IMR-90 (cell line): ENCODE measurements around the gene NAV1. TPM values are rescaled to one million over a fixed set of nuclear protein-coding genes. Genes with fewer than 3 reads are reported as not detected.

Source experiments
- ATAC-seq: fragments of 200-7000 bp; cut with Tn5 transposase; 2 replicates; pipeline ENCODE4 v1.9.1; 2020; ENCODE audit warnings: low read depth, mild to moderate bottlenecking, moderate library complexity
- BruUV-seq: library from RNA; stranded (reverse); fragments of 400-500 nt; replicated peaks from 2 replicates; lab custom pipeline; 2021; lab: Mats Ljungman, UMichigan
- CTCF ChIA-PET: fragments of 300-600 bp; formaldehyde crosslinking; extraction: SDS; loops from one replicate; lab custom pipeline; 2021; ENCODE audit warnings: antibody characterized with exemption; lab: Yijun Ruan, JAX
- POLR2A ChIA-PET: fragments of 300-600 bp; sonication (Branson Sonifier 250); formaldehyde crosslinking; loops from one replicate; lab custom pipeline; 2022; ENCODE audit warnings: antibody characterized with exemption; ENCODE audit not compliant: unreplicated experiment; lab: Charles Lee
- DNase-seq: peaks from one replicate; pipeline ENCODE4 v3.0.0; 2013
- H2AFZ ChIP-seq: replicated peaks from 2 replicates; pipeline ENCODE3; 2013; ENCODE audit warnings: low read length, mild to moderate bottlenecking; ENCODE audit not compliant: poor library complexity
- H2AK5ac ChIP-seq: 2 replicates; pipeline ENCODE4 v1.6.1; 2013; ENCODE audit warnings: low read depth, low read length, inconsistent platforms
- H2AK9ac ChIP-seq: replicated peaks from 2 replicates; pipeline ENCODE3; 2013; ENCODE audit warnings: mild to moderate bottlenecking, low read depth, low read length, moderate library complexity; ENCODE audit not compliant: poor library complexity
- H2BK120ac ChIP-seq: 2 replicates; pipeline ENCODE4 v1.6.1; 2013; ENCODE audit warnings: low read depth, low read length, inconsistent platforms
- H2BK15ac ChIP-seq: 3 replicates; pipeline ENCODE4 v1.6.1; 2013; ENCODE audit warnings: low read depth, low read length, inconsistent platforms
- H2BK20ac ChIP-seq: 2 replicates; pipeline ENCODE4 v1.6.1; 2013; ENCODE audit warnings: low read depth, mild to moderate bottlenecking, inconsistent platforms, low read length, moderate library complexity
- H2BK5ac ChIP-seq: 2 replicates; pipeline ENCODE4 v1.6.1; 2013; ENCODE audit warnings: mild to moderate bottlenecking, low read depth, low read length, inconsistent platforms; ENCODE audit not compliant: poor library complexity, severe bottlenecking
- H3K14ac ChIP-seq: replicated peaks from 2 replicates; pipeline ENCODE4 v1.6.1; 2013; ENCODE audit warnings: low read depth, low read length, inconsistent platforms
- H3K18ac ChIP-seq: 2 replicates; pipeline ENCODE4 v1.6.1; 2013; ENCODE audit warnings: low read depth, low read length, control low read depth
- H3K23ac ChIP-seq: 2 replicates; pipeline ENCODE4 v1.6.1; 2013; ENCODE audit warnings: low read depth, low read length, inconsistent platforms
- H3K27ac ChIP-seq: 2 replicates; pipeline ENCODE4 v1.5.1; 2013; ENCODE audit warnings: mild to moderate bottlenecking, control low read depth, low read length; ENCODE audit not compliant: insufficient read depth
- H3K27me3 ChIP-seq: 2 replicates; pipeline ENCODE4 v1.6.1; 2013; ENCODE audit warnings: low read length; ENCODE audit not compliant: control insufficient read depth, insufficient read depth
- H3K36me3 ChIP-seq: 2 replicates; pipeline ENCODE4 v1.6.1; 2013; ENCODE audit warnings: low read length, mixed read lengths; ENCODE audit not compliant: control insufficient read depth, insufficient read depth
- H3K4ac ChIP-seq: 2 replicates; pipeline ENCODE4 v1.6.1; 2013; ENCODE audit warnings: low read depth, low read length, inconsistent platforms
- H3K4me1 ChIP-seq: 2 replicates; pipeline ENCODE4 v1.6.1; 2013; ENCODE audit warnings: low read length, mixed read lengths; ENCODE audit not compliant: control insufficient read depth, insufficient read depth
- H3K4me2 ChIP-seq: 2 replicates; pipeline ENCODE4 v1.6.1; 2013; ENCODE audit warnings: low read depth, mild to moderate bottlenecking, control low read depth, low read length, moderate library complexity
- H3K4me3 ChIP-seq: 2 replicates; pipeline ENCODE4 v1.5.1; 2013; ENCODE audit warnings: low read depth, mild to moderate bottlenecking, control low read depth, low read length, moderate library complexity; ENCODE audit not compliant: insufficient read depth
- H3K56ac ChIP-seq: 2 replicates; pipeline ENCODE4 v1.6.1; 2013; ENCODE audit warnings: low read length, inconsistent platforms; ENCODE audit not compliant: insufficient read depth; ENCODE audit errors: extremely low read depth
- H3K79me1 ChIP-seq, 2 experiments: 2 replicates each; pipeline ENCODE4 v1.6.1; 2013; ENCODE audit warnings: low read length in 2 of 2, inconsistent platforms in 1 of 2, low read depth in 1 of 2
- H3K9ac ChIP-seq: 2 replicates; pipeline ENCODE4 v1.6.1; 2013; ENCODE audit warnings: low read depth, low read length, control low read depth
- H3K9me1 ChIP-seq: 2 replicates; pipeline ENCODE4 v1.6.1; 2013; ENCODE audit warnings: low read length, inconsistent platforms; ENCODE audit not compliant: insufficient read depth
- H3K9me3 ChIP-seq: 2 replicates; pipeline ENCODE4 v1.6.1; 2013; ENCODE audit warnings: low read length; ENCODE audit not compliant: control insufficient read depth, insufficient read depth
- H4K20me1 ChIP-seq: 2 replicates; pipeline ENCODE4 v1.6.1; 2013; ENCODE audit warnings: low read length, inconsistent platforms; ENCODE audit not compliant: insufficient read depth
- H4K5ac ChIP-seq: 2 replicates; pipeline ENCODE4 v1.6.1; 2013; ENCODE audit warnings: mild to moderate bottlenecking, low read depth, low read length, control low read depth
- H4K8ac ChIP-seq, 2 experiments: 2 replicates each; pipeline ENCODE4 v1.6.1; 2013; ENCODE audit warnings: low read depth in 2 of 2, low read length in 2 of 2, control low read depth in 1 of 2, inconsistent platforms in 1 of 2
- H4K91ac ChIP-seq: 2 replicates; pipeline ENCODE4 v1.6.1; 2013; ENCODE audit warnings: low read depth, low read length, inconsistent platforms; ENCODE audit not compliant: insufficient read depth
- CEBPB ChIP-seq: IDR thresholded peaks from 2 replicates; pipeline ENCODE4 v1.6.1; 2012; ENCODE audit warnings: low read depth, low read length, improper control_type of control experiment
- CHD1 ChIP-seq: IDR thresholded peaks from 2 replicates; pipeline ENCODE4 v1.6.1; 2012; ENCODE audit warnings: low read depth, low read length, improper control_type of control experiment
- FOS ChIP-seq: fragments of 150-350 bp; IDR thresholded peaks from 2 replicates; pipeline ENCODE4 v1.6.1; 2016; ENCODE audit warnings: low read depth, low read length
- NFE2L2 ChIP-seq: fragments of 150-350 bp; IDR thresholded peaks from 2 replicates; pipeline ENCODE4 v1.6.1; 2016; ENCODE audit warnings: low read depth, mild to moderate bottlenecking, low read length
- POLR2A ChIP-seq: IDR thresholded peaks from 2 replicates; pipeline ENCODE4 v1.6.1; 2012; ENCODE audit warnings: mild to moderate bottlenecking, low read depth, low read length
- RCOR1 ChIP-seq: IDR thresholded peaks from 2 replicates; pipeline ENCODE4 v1.6.1; 2012; ENCODE audit warnings: mild to moderate bottlenecking, low read length, improper control_type of control experiment; ENCODE audit not compliant: insufficient replicate concordance
- RFX5 ChIP-seq: IDR thresholded peaks from 2 replicates; pipeline ENCODE4 v1.8.0; 2012; ENCODE audit warnings: low read depth, mild to moderate bottlenecking, low read length, moderate library complexity
- SMC3 ChIP-seq: fragments of 150-350 bp; IDR thresholded peaks from 2 replicates; pipeline ENCODE4 v1.6.1; 2016; ENCODE audit warnings: low read depth, mild to moderate bottlenecking, antibody characterized with exemption, low read length, moderate library complexity
- USF2 ChIP-seq: fragments of 150-350 bp; IDR thresholded peaks from 2 replicates; pipeline ENCODE4 v1.6.1; 2017; ENCODE audit warnings: mild to moderate bottlenecking, antibody characterized with exemption, low read length, low read depth
- WGBS, 2 experiments: methylation state at CpG; one replicate each; pipeline versions ENCODE4 v1.1.5 to v1.1.7; 2013; ENCODE audit warnings: missing lambda C conversion rate in 2 of 2; ENCODE audit not compliant: insufficient read length in 1 of 2; ENCODE audit errors: extremely low coverage in 2 of 2; 5-methylcytosine and 5-hydroxymethylcytosine counted together
- dilution Hi-C: fragments of 300-500 bp; cut with HindIII; formaldehyde crosslinking; loops from one replicate; pipeline ENCODE4 v1.14.3; 2018; ENCODE audit warnings: low sequenced_read_pairs; ENCODE audit not compliant: unreplicated experiment
- in situ Hi-C: fragments of 300-500 bp; cut with MboI; formaldehyde crosslinking; loops from 3 replicates; pipeline ENCODE4 v1.14.3; 2019; ENCODE audit warnings: low sequenced_read_pairs, inconsistent platforms, mixed read lengths
- intact Hi-C: fragments of 100-400 bp; cut with micrococcal nuclease; formaldehyde crosslinking; loops from 2 replicates; pipeline ENCODE4 v1.10.0; 2022
- polyA plus RNA-seq, 3 experiments: library from polyadenylated mRNA; depleted of rRNA; stranded (reverse); fragments of >200 nt; gene quantifications; 2 replicates each; pipeline ENCODE4 v1.2.3, GENCODE V29; 2012; ENCODE audit warnings: low replicate concordance in 1 of 3
- total RNA-seq: library from RNA; depleted of rRNA; stranded (reverse); fragments of >200 nt; gene quantifications from 2 replicates; pipeline ENCODE4 v1.2.3, GENCODE V29; 2012
- TF ChIP-seq, protein P1 (sequence below): conservative IDR thresholded peaks from 2 replicates; pipeline ENCODE4 v1.5.1; 2012; ENCODE audit warnings: mild to moderate bottlenecking, low read depth, low read length, improper control_type of control experiment

The NAV1 gene
- total and polyA plus RNA-seq, 2 of the 4 experiments (the other 2 are of a cell fraction) = 14.0 to 23.1 TPM

- TF ChIP-seq, protein P1, sequence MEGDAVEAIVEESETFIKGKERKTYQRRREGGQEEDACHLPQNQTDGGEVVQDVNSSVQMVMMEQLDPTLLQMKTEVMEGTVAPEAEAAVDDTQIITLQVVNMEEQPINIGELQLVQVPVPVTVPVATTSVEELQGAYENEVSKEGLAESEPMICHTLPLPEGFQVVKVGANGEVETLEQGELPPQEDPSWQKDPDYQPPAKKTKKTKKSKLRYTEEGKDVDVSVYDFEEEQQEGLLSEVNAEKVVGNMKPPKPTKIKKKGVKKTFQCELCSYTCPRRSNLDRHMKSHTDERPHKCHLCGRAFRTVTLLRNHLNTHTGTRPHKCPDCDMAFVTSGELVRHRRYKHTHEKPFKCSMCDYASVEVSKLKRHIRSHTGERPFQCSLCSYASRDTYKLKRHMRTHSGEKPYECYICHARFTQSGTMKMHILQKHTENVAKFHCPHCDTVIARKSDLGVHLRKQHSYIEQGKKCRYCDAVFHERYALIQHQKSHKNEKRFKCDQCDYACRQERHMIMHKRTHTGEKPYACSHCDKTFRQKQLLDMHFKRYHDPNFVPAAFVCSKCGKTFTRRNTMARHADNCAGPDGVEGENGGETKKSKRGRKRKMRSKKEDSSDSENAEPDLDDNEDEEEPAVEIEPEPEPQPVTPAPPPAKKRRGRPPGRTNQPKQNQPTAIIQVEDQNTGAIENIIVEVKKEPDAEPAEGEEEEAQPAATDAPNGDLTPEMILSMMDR = no peak
Measured at GRCh38 chr1:201498621-201499020, 40.3 kb upstream of the NAV1 start (continued).

DNA sequence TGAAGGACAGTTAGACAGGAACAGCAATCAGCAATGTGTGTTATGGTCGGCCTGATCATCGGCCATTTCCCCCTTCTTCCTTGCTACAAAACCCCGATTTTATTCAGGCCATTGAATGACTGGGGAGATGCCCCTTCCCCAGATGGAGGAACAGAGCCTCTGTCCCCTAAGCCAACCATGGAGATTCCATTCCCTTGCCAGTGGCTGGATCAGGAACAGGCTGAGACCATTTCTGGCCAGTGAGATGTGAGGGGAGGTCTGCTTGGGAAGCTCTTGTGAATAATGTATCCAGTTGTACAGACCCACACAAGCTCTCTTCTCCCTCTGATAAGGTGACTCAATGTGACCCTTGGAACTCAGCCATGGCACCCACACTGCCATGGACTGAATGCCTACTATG lies 39.7 kb upstream of the NAV1 start:
- WGBS, 2 experiments = no CpG with 5 or more reads among the region's 3 CpGs
- Histone ChIP-seq H3K18ac (peak overlapping the region; percentile 5; the same call in 1 of the 2 replicates), H2AFZ (no peak overlapping the region), H2AK9ac (peak overlapping the region; percentile 20), H3K23ac (peak overlapping the region; percentile 0), H3K56ac (no peak overlapping the region), H3K4me1 (peaks cover 61% of the 10 kb centered on the region), H3K27me3 (no peaks in the 10 kb centered on the region), H4K20me1 (peaks cover 78% of the 10 kb centered on the region), H4K91ac (peak overlapping the region; percentile 29; the same call in 1 of the 2 replicates), H3K4ac (peak overlapping the region; percentile 61), H3K4me2 (no peak overlapping the region), H4K5ac (peak overlapping the region; percentile 9), H3K9ac (0 out of 2 replicates have a peak overlapping the region, but pooled peaks have one; percentile 0), H2AK5ac (peak overlapping the region; percentile 37; the same call in 1 of the 2 replicates), H3K9me3 (no peaks in the 10 kb centered on the region), H3K27ac (peak overlapping the region; percentile 48), H4K8ac (peak overlapping the region in 1 of 2 experiments; percentile 3; a peak in 2 of 4 replicates), H2BK5ac (peak overlapping the region; percentile 25), H2BK15ac (0 out of 3 replicates have a peak overlapping the region, but pooled peaks have one; percentile 7), H3K79me1 (peaks cover 9 to 81% of the 10 kb centered on the region in 2 experiments; a peak in 3 of 4 replicates), H2BK20ac (no peak overlapping the region), H3K9me1 (peaks cover 67% of the 10 kb centered on the region), H2BK120ac (peak overlapping the region; percentile 26; the same call in 1 of the 2 replicates), H3K36me3 (peaks cover 54% of the 10 kb centered on the region), H3K4me3 (no peak overlapping the region), H3K14ac (peak overlapping the region; percentile 48)
- intact Hi-C loops (no loop called here), in situ Hi-C loops (no loop called here), dilution Hi-C loops (no loop called here)
- BruUV-seq = no TSS peak
- ATAC-seq = no peak
- TF ChIP-seq CEBPB = no peak
- TF ChIP-seq NFE2L2 = no peak
- TF ChIP-seq, protein P1 = no peak
- no peak for TF ChIP-seq POLR2A
- TF ChIP-seq RFX5 = no peak
- TF ChIP-seq RCOR1 = no peak
- no peak for TF ChIP-seq USF2
- no peak for TF ChIP-seq SMC3
- no peak for TF ChIP-seq CHD1
- no peak for TF ChIP-seq FOS
- CTCF ChIA-PET = interaction anchor here (0.6 to 0.9 kb wide), 2 partner anchors 30 to 921 kb away, joined by 4 to 5 read pairs; partner anchors contain the start of gene PHLDA3
- no peak for DNase-seq
- POLR2A ChIA-PET = no interaction called here
